HG03378 (cell line): Measurements from ENCODE around the gene ANAPC2.

Experiments
- ATAC-seq: cut with Tn5 transposase; IDR thresholded peaks from one replicate; pipeline ENCODE4 v1.9.1; 2021; ENCODE audit warnings: mild to moderate bottlenecking, moderate library complexity; ENCODE audit not compliant: unreplicated experiment

Gene ANAPC2

GRCh38 chr9:137227054-137227852 is 38.9 kb upstream of the ANAPC2 start, which contains the start of gene RNF224:
Gene RNF224, plus strand, starts transcription at chr9:137227502. Its CDS starts 834 bp downstream, at chr9:137228336.
- ATAC-seq, result no peak

DNA sequence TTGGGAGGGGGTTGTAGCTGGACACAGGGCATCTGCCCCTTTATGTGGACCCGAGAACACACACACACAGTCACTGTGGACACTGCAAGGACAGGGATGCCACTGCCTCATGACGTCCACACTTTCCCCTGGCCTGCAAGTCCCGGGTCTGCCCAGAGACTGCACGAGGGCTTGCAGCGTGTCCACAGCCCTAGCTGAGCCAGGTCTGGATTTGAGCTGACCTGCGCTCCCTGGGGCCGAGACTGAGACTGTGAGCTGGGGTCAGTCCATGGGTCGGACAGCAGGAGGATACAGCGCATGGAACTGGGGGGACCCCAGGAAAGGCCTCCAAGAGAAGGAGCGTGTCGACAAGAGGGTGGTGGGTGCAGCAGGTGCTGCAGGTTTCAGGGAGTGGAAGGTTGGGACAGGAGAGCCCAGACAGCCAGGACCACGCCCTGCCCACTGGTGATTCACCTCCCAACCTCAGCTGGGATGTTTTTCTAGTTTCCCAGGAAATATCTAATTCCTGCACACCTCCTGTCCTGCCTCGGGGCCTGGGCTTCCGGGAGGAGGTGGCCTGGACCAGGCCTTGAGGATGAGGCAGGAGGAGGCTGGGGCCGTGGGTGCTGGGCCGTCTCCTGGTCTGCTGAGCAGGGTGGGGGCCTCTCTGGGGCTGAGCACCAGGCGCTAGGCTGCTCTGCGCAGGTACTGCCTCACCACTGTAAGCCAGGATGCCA is 38.1 kb upstream of the ANAPC2 start:
- no peak for ATAC-seq

DNA sequence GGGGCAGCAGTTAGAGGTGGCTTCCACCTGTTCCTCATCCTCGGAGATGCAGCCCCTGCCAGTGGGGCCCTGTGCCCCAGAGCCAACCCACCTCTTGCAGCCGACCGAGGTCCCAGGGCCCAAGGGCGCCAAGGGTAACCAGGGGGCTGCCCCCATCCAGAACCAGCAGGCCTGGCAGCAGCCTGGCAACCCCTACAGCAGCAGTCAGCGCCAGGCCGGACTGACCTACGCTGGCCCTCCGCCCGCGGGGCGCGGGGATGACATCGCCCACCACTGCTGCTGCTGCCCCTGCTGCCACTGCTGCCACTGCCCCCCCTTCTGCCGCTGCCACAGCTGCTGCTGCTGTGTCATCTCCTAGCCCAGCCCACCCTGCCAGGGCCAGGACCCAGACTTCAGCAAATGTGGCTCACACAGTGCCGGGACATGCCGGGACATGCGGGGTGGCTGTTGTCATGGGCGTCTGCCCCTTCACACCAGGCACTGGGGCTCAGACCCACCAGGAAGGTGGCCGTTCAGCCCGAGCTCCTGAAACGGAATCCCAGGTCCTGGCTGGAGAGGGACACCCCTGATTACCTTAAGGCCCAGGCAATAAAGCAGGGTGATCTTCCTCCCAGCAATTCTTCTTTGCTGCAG is 37.5 kb upstream of the ANAPC2 start:
- ATAC-seq, result no peak

DNA sequence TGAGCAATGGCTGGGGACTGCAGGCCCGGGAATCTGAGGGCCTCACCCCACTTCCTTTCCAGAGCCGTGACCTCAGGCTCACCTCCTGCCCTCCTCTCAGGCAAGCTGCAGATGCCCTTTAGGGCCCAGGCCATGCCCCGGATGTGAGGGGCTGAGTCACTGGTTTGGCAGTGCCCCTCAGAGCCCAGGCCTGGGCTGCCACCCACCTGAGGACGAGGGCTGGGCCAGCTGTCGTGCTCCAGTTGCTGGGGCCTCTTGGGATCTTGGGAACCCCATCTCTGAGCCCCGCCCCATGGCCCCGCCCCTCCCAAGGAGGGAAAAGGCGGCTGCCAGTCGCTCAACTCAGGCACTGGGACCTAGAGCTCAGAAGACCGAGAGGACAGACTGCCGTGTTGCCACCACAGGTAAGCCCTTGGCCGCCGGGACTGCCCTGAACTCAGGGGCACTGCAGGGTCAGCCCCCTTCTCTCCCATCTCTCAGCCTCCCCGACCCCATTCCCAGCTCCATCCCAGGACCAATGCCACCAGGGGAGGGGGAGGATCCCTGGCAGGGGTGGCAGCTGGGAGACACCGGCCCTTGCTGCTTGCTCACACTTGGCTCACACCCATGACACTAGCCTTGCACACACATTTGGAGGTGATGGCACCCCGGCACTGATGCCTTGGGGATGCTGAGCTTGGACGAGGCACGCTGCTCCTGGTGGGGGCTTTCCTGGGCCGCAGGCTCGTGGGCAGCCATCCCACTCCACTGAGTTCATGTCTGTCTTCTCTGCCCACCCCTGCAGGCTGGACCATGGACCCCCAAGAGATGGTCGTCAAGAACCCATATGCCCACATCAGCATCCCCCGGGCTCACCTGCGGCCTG is 36.7 kb upstream of the ANAPC2 start, which contains the start of gene CYSRT1:
CYSRT1 (plus strand) TSS at position 345 of the 865 bp plus-strand sequence; CDS start at position 793, 448 bp downstream.
- no peak for ATAC-seq

- peak; percentile 56 for ATAC-seq
These were observed 35.0 kb upstream of the ANAPC2 start for GRCh38 chr9:137223078-137223970.

DNA sequence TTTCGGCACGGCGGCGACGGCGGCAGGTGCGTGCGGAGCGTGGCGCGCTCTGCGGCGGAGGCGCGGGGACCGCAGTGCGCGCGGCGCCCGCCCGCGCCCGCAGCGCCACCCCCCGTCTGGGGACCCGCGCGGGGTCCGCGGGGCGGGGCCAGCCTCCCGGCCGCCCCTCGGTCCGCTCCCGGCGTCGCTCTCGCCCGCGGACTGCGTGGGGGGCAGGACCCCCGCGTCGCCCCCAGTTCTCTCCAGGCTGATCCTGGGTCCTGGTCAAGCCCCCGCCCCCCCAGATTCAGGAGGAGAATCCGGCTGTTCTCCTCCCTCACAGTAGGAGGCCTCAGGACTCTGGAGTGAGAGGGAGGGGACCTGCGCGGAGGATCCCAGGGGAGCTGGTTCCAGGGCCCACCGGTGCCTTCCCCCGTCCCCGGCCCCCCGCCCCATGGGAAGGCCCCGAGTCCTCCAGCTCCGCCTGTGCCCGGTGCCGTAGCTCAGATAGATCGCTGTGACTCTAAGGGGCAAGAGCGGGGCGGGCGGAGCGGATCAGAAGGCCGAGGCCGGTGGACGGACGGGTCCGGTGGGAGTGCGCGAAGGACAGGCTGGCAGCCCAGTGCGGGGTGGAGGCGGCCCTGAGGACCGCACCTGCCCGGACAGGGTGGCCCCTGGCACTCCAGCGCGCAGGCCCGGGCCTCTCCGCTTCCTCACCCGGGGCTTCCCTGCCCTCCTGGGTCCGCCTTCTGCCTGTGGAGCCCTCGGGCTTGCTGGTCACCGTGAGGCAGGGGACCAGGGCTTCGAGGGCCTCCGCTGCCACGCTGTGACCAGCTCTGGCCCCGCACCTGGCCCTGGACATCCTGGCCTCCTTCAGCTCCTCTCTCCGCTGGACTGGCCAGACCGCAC is 34.1 kb upstream of the ANAPC2 start, which contains the start of gene RNF208:
RNF208 (minus strand) TSS at position 51 of the 888 bp plus-strand sequence. CDS start 1,028 bp downstream, outside the sequence.
- ATAC-seq, result peak; percentile 2

DNA sequence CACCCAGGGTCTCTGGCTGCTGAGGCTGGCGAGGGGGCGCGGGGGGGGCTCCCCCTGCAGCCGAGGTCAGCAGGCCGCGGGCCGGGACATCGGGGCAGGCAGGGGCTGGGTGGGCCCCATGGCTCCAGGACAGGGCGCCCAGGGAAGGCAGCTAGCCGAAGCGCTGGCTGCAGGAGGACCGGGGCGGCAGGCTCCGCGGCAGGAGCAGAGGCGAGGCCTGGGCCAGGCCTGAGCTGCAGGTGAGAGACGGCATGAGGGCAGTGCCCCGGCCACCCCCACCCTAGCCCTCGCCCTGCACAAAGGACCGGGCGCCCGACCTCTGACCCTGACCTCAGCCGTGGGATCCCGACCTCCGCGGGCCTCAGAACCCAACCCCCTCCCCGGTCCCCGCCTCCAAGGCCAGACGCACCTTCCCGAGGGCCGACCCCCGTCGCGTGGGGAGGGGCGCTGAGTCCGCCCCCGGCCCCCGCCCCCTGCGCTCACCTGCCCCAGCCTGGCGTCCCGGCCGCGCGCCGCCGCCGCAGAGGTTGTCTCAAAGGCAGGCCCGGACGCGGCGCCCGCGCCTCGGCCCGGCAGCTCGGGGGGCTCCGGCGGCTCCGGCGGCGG is 33.2 kb upstream of the ANAPC2 start:
- ATAC-seq, result no peak

DNA sequence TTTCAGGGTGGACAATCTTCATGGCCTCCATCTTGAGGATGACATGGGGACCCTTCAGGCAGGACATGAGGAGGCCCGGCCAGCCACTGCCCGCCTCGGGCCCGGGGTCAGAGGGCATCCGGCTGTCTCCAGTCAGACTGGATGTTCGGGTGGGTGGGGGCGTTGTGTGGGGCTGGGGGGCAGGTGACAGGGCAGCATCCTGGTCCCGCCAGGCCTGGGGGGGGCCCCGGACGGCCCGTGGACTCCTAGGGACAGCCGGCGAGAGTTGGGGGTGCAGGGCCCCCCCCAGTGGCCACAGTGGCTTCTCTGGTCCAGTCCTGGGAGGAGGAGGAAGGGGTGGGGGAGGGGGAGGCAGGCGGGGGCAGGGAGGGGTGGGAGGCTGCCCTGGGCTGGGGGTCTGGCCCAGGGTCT is 32.7 kb upstream of the ANAPC2 start:
- no peak for ATAC-seq

DNA sequence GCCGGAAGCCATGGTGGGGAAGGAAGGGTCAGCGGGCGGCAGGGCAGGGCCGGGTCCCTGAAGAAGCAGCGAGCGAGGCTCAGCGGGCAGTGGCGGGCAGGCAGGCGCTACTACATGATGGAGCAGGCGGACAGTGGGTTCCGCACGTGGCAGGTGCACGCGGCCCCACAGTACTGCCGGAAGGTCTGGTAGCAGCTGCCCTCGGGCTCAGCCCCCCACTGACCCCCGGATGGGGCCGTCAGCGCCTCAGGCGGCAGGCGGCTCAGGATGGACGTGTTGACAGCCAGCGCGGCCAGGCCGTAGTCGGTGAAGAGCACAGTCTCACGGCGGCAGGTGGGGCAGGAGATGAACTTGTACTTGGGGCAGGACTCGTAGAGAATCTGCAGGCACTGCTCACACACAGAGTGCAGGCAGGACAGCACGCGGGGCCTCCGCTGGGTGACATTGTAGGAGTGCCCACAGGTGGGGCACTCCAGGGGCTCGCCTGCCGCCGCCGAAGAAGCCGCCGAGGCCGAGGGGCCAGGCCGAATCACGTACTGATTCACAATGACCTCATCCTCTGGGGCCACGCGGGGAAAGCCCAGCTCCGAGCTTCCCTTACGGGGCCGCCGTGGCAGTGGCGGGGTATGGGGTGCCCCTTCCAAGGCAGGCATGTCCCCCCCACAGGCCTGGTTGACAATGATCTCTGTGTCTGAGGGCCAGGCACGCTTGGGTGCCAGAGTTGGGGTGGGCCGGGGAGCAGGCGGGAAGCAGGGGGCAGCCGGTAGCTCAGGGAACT is 32.1 kb upstream of the ANAPC2 start:
- no peak for ATAC-seq

- no peak for ATAC-seq
These were observed 31.5 kb upstream of the ANAPC2 start for GRCh38 chr9:137219757-137220316.

DNA sequence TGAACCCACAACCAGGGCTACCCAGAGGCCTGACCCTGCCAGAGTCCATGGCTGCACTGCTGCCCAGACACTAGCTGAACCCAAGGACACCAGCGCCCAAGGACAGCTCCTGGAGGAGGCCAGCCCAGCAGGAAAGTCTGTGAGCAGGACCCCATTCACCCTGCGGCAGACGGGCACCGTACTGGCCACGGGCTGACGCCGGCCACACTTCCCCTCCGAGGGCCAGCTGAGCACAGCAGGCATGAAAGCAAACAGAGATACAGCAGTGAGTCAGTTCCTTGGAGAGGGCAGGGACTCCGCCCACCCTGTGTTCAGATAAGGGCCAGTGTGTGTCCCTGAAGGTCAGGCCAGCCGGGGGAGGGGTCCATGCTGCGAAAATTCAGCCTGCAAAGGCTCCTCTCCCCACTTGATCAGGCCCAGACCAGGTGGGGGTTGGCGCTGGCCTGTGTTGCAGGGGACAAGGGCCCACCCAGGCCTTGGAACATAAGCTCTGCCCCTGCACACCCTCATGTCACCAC is 30.5 kb upstream of the ANAPC2 start:
- no peak for ATAC-seq

DNA sequence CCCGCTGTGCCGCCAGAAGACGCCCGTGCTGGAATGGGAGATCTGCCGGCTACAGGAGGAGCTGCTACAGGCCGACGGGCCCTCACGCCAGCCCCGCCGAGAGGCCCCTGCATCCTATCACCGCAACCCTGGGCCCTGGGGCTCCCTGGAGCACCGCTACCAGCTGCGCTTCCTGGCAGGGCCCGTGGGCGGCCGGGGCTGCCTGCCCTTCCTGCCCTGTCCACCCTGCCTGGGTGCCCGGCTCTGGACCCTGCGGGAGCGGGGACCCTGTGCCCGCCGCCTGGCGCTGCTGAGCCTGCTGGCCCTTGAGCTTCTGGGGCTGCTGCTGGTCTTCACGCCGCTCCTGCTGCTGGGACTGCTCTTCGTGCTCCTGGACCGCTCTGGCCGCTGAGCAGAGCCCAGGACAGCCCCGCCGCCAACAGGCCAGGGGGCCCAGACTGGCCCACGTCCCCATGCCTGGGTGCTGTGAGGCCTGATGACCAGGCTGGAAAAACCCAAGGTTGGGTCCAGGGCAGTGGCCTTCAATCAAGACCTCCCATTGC is 29.9 kb upstream of the ANAPC2 start:
- ATAC-seq, result no peak

- ATAC-seq, result no peak
These were observed 29.2 kb upstream of the ANAPC2 start for GRCh38 chr9:137217276-137218211.

DNA sequence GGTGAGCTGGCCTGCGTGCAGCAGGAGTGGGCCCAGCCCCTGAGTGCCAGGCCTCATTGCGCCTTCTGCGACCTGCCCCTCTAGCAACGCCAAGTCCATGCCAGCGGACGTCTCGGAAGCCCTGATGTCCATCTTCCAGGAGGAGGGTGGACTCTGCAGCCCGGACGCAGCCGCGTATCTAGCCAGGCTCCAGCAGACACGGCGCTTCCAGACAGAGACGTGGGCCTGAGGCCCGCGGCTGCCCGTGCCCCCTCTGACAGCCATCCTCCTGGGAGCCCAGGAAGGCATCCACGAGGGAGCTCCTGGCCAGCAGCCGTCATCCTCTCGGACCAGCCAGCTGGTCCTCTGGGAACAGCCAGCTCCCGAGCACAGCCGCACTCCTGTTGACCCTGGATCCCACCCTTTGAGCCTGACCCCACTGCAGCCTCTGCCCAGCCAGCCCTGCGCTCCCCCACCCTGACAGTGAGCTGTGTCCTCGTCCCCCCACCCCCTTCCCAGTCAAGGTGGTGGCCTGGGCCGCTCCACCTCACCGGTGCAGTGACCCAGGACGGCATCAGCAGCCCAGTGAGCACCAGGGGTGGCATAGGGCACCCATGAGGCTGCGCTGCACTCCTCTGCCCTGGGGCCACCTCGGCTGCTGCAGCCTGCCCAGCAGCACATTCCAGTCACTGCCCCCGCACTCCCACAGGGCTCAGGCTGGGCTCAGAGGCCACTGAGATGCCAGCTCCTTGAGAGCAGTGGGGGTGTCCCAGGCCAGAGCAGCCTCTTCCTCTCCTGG is 28.0 kb upstream of the ANAPC2 start:
- no peak for ATAC-seq
